Activated CD4-positive, alpha-beta memory T cell treated with anti-CD3 and anti-CD28 coated beads, Interleukin-2, amount 10 ng/mL, durations not matched to agents 7 days and 5 days (primary cell): ENCODE data around the gene VMO1. TPM values are rescaled to one million over a fixed set of nuclear protein-coding genes. Genes with fewer than 3 reads are reported as not detected.
A peak's percentile ranks its signal among the peaks of the same experiment; 100 is the strongest.
"Not testable (repeated sequence)": the region's sequence is repeated elsewhere in the genome, so short reads cannot be mapped to it uniquely, and the experiment has no call there.

Experiments used
- CTCF ChIA-PET: fragments of 350-600 bp; sonication (Branson Sonifier 250); formaldehyde crosslinking; loops from one replicate; lab custom pipeline; 2021; ENCODE audit warnings: antibody characterized with exemption, inconsistent platforms; lab: Charles Lee
- POLR2A ChIA-PET: fragments of 350-600 bp; sonication (Branson Sonifier 250); formaldehyde crosslinking; loops from one replicate; lab custom pipeline; 2021; ENCODE audit warnings: antibody characterized with exemption; lab: Charles Lee
- DNase-seq: peaks from one replicate; pipeline ENCODE4 v3.0.0-alpha.2; 2020
- H3K27ac Mint-ChIP-seq: one replicate; pipeline ENCODE4 v1.8.0; 2021; ENCODE audit warnings: mild to moderate bottlenecking, mixed read lengths
- H3K27me3 Mint-ChIP-seq: one replicate; pipeline ENCODE4 v1.8.0; 2021; ENCODE audit warnings: mixed read lengths
- H3K36me3 Mint-ChIP-seq: one replicate; pipeline ENCODE4 v1.8.0; 2021; ENCODE audit warnings: low read depth, mixed read lengths
- H3K4me1 Mint-ChIP-seq: one replicate; pipeline ENCODE4 v1.8.0; 2021; ENCODE audit warnings: mixed read lengths
- H3K4me3 Mint-ChIP-seq: one replicate; pipeline ENCODE4 v1.8.0; 2021; ENCODE audit warnings: mild to moderate bottlenecking, mixed read lengths
- H3K9me3 Mint-ChIP-seq: one replicate; pipeline ENCODE4 v1.8.0; 2021; ENCODE audit warnings: mixed read lengths
- total RNA-seq, 2 experiments: library from RNA; stranded (reverse); gene quantifications; one replicate each; pipeline ENCODE4 v1.2.3, GENCODE V29; 2021

VMO1 gene
- under 1 TPM in 1 of 2 experiments, not detected in 1; 0.40 TPM for total RNA-seq

DNA sequence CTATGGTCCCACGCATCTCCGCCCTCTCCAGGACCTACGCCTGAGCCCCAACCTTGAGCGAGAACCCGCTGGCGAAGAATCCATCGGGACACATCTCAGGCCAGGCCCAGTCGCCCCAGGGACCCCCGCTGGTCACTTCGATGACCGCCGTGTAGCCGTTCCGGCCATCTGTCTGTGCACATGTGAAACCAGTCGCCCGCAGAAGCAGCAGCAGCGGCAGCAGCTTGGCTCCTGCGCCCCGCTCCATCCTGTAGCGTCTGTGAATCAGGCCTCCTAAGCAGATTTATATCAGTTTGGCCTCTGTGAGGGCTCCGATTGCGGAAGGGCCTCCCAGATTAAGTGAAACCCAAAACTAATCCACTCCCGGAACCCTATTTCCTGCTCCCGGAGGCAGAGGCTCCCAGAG lies at the start of gene VMO1:
VMO1 (minus strand) TSS at position 259 of the 406 bp plus-strand sequence; CDS start at position 247, 12 bp downstream.
- H3K27ac Mint-ChIP-seq: no peak within 1 kb of the TSS
- H3K4me3 Mint-ChIP-seq: no peak within 1 kb of the TSS
- ChIA-PET CTCF (interaction anchor here (0.8 to 2.0 kb wide), 6 partner anchors 10 to 105 kb away, joined by 3 to 7 read pairs (median 3); partner anchors contain the start of genes ARRB2, MED11, PSMB6 and TM4SF5), POLR2A (interaction anchor here (1.0 to 1.7 kb wide), 6 partner anchors 10 to 75 kb away, joined by 3 to 7 read pairs (median 4); partner anchors contain the start of genes PLD2, PSMB6 and TM4SF5)
- peaks cover 56% of the 10 kb centered on the region for H3K27me3 Mint-ChIP-seq
- DNase-seq: no peak
- H3K4me1 Mint-ChIP-seq: peaks cover 37% of the 10 kb centered on the region
- H3K9me3 Mint-ChIP-seq: no peaks in the 10 kb centered on the region
- no peaks in the 10 kb centered on the region for H3K36me3 Mint-ChIP-seq

DNA sequence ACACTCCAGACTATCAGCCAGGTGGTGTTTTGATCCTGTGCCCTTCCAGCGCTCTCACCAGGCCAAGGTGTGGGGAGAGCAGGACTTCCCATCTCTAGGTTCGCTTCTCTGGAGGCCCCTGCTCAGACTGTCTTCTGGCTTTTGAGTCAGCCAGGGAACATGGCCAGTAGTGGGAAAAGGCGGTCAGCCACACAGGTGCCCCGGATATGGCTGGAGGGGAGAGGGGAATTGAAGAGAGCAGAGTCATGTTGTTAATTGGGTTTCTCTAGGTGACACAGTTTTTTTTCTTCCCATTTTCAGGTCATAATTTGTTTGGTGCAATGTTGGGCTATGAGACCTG lies 48.5 kb upstream of the VMO1 start:
- no peaks in the 10 kb centered on the region for H3K9me3 Mint-ChIP-seq
- POLR2A ChIA-PET: interaction anchor here (1.1 to 2.1 kb wide), 4 partner anchors 39 to 126 kb away, joined by 3 to 5 read pairs (median 4); partner anchors contain the start of genes ARRB2 and PSMB6
- H3K27me3 Mint-ChIP-seq: no peaks in the 10 kb centered on the region
- DNase-seq: no peak
- H3K36me3 Mint-ChIP-seq: peaks cover 17% of the 10 kb centered on the region
- peaks cover 48% of the 10 kb centered on the region for H3K4me1 Mint-ChIP-seq
- peak overlapping the region; percentile 92 for H3K4me3 Mint-ChIP-seq
- H3K27ac Mint-ChIP-seq: peak overlapping the region; percentile 84
- CTCF ChIA-PET: interaction anchor here (1.0 to 2.0 kb wide), 2 partner anchors 45 to 124 kb away, joined by 3 to 6 read pairs; partner anchors contain the start of gene ARRB2

GRCh38 chr17:4833941-4834680 lies 47.9 kb upstream of the VMO1 start:
- DNase-seq: peak; percentile 22
- ChIA-PET POLR2A (interaction anchor here (1.1 to 2.1 kb wide), 5 partner anchors 27 to 125 kb away, joined by 3 to 5 read pairs (median 4); partner anchors contain the start of genes ARRB2 and PSMB6), CTCF (interaction anchor here (1.0 to 2.0 kb wide), 2 partner anchors 44 to 123 kb away, joined by 3 to 6 read pairs; partner anchors contain the start of gene ARRB2)
- Mint-ChIP-seq H3K4me3 (peak overlapping the region; percentile 92), H3K27me3 (no peaks in the 10 kb centered on the region), H3K27ac (peak overlapping the region; percentile 84), H3K4me1 (peaks cover 43% of the 10 kb centered on the region), H3K9me3 (no peaks in the 10 kb centered on the region), H3K36me3 (peaks cover 17% of the 10 kb centered on the region)

GRCh38 chr17:4833178-4833940 lies 47.2 kb upstream of the VMO1 start, which contains the start of gene MINK1:
Gene MINK1, plus strand, starts transcription at chr17:4833340. Its CDS starts 244 bp downstream, at chr17:4833584.
- H3K36me3 Mint-ChIP-seq: peaks cover 17% of the 10 kb centered on the region
- no peaks in the 10 kb centered on the region for H3K9me3 Mint-ChIP-seq
- peaks cover 3% of the 10 kb centered on the region for H3K27me3 Mint-ChIP-seq
- peaks cover 37% of the 10 kb centered on the region for H3K4me1 Mint-ChIP-seq
- ChIA-PET CTCF (interaction anchor here (2.0 kb wide), 1 partner anchor 43 kb away, joined by 6 read pairs; no protein-coding TSS in a partner anchor), POLR2A (interaction anchor here (1.0 to 2.1 kb wide), 6 partner anchors 26 to 125 kb away, joined by 3 to 5 read pairs (median 4); partner anchors contain the start of genes ARRB2 and PSMB6)
- peak within 1 kb of the TSS; percentile 84 for H3K27ac Mint-ChIP-seq
- peak within 1 kb of the TSS; percentile 92 for H3K4me3 Mint-ChIP-seq
- DNase-seq: peak; percentile 92

GRCh38 chr17:4832829-4833177 lies 46.6 kb upstream of the VMO1 start:
- CTCF ChIA-PET, DNase-seq, H3K27me3 Mint-ChIP-seq, H3K9me3 Mint-ChIP-seq: not testable (repeated sequence)
- Mint-ChIP-seq H3K27ac (peak overlapping the region; percentile 77), H3K4me1 (peaks cover 34% of the 10 kb centered on the region), H3K4me3 (peak overlapping the region; percentile 81), H3K36me3 (peaks cover 14% of the 10 kb centered on the region)
- POLR2A ChIA-PET: interaction anchor here (1.0 to 1.4 kb wide), 2 partner anchors 25 to 29 kb away, joined by 3 to 4 read pairs; no protein-coding TSS in a partner anchor

DNA sequence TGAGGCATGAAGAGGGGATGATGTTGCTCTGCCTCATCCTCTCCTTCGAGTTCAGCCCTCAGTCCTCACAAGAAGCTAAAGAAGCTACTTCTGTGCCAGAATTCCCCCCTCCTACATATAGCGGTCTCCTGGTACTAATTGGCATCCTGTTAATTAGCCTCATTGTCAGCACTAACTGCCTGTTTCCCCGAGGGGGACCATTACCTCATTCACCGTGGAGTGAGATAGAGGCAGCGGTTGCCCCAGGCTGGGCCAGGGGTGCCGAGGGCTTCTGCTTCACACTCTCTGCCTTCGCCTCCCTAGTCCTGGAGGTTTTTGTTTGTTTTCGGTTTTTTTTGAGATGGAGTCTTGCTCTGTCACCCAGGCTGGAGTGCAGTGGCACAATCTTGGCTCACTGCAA lies 41.2 kb upstream of the VMO1 start:
- peaks cover 1% of the 10 kb centered on the region for H3K4me1 Mint-ChIP-seq
- no peak overlapping the region for H3K4me3 Mint-ChIP-seq
- no peak for DNase-seq
- peaks cover 3% of the 10 kb centered on the region for H3K27me3 Mint-ChIP-seq
- no peaks in the 10 kb centered on the region for H3K36me3 Mint-ChIP-seq
- ChIA-PET CTCF (interaction anchor here (0.6 kb wide), 1 partner anchor 28 kb away, joined by 3 read pairs; no protein-coding TSS in a partner anchor), POLR2A (no interaction called here)
- no peak overlapping the region for H3K27ac Mint-ChIP-seq
- no peaks in the 10 kb centered on the region for H3K9me3 Mint-ChIP-seq

- POLR2A ChIA-PET: interaction anchor here (1.0 kb wide), 1 partner anchor 34 kb away, joined by 3 read pairs; no protein-coding TSS in a partner anchor
- Mint-ChIP-seq H3K27ac (no peak overlapping the region), H3K4me1 (no peaks in the 10 kb centered on the region), H3K9me3 (no peaks in the 10 kb centered on the region), H3K36me3 (no peaks in the 10 kb centered on the region), H3K27me3 (no peaks in the 10 kb centered on the region), H3K4me3 (no peak overlapping the region)
- DNase-seq: no peak
- CTCF ChIA-PET: no interaction called here
Observed at GRCh38 chr17:4823373-4824089, 37.4 kb upstream of the VMO1 start.

DNA sequence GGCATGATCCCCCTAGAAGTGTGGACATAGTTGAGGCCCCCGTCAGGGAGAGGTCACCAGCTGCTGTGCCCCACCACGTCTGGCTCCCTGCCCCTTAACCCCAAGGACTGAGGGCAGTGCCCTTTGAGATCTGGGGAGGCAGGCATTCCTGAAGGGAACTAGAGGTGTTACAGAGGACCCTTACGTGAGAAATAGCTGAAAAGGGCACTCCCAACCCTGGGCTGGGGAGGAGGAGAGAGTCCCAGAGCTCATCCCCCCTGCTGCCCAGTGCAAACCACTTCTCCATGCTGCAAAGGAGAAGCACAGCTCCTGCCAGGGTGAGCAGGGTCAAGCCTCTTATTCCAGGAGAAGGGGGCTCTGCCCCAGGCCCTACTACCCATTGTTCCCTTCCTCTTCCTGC lies 36.7 kb upstream of the VMO1 start:
- Mint-ChIP-seq H3K36me3 (no peaks in the 10 kb centered on the region), H3K9me3 (no peaks in the 10 kb centered on the region), H3K27me3 (no peaks in the 10 kb centered on the region), H3K4me1 (no peaks in the 10 kb centered on the region), H3K27ac (no peak overlapping the region), H3K4me3 (no peak overlapping the region)
- CTCF ChIA-PET: no interaction called here
- DNase-seq: no peak
- POLR2A ChIA-PET: interaction anchor here (1.0 kb wide), 1 partner anchor 33 kb away, joined by 3 read pairs; no protein-coding TSS in a partner anchor

- Mint-ChIP-seq H3K27me3 (no peaks in the 10 kb centered on the region), H3K4me3 (no peak overlapping the region), H3K9me3 (no peaks in the 10 kb centered on the region), H3K27ac (no peak overlapping the region), H3K4me1 (no peaks in the 10 kb centered on the region), H3K36me3 (no peaks in the 10 kb centered on the region)
- ChIA-PET CTCF (no interaction called here), POLR2A (no interaction called here)
- DNase-seq: no peak
Observed at GRCh38 chr17:4818276-4818675, 32.1 kb upstream of the VMO1 start.

DNA sequence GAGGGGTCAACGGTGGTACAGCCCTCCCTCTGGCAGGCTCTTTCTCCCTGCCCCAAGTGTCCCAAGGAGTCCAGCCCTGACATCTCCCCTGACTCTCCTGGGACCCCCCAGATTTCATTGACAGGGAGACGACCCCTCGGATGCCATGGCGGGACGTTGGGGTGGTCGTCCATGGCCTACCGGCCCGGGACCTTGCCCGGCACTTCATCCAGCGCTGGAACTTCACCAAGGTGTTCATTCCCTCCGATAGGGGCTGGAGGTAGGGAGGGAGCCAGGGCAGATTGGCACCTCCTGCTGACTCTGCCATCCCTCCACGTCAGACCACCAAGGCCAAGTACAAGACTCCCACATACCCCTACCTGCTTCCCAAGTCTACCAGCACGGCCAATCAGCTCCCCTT lies 30.7 kb upstream of the VMO1 start:
- H3K9me3 Mint-ChIP-seq: no peaks in the 10 kb centered on the region
- CTCF ChIA-PET: no interaction called here
- POLR2A ChIA-PET: no interaction called here

DNA sequence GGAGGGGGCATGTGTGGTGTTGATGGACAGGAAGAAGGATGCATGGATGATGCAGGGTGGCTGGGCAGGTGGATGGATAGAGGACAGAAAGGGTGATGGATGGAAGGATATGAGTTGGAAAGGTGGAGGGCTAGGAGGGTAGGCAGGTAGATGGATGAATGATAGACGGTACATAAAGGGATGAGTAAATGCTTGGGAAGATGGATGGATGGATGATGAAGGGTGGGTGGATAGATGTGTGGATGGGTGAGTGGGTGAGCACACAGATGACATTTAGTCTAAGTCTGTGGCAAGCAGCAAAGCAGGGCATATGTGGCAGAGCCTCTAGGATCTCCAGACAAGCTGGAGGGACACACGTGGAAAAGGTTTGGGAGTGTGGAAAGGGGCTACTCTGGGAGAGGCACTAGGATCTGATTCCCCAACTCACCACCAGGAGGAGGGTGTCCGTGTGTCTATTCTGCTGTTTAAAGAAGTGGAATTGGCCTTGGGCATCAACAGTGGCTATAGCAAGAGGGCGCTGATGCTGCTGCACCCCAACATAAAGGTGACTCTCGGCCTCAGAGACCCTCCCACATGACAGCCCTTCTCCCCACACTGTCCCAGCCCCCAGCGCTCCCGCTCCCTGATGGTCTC lies 29.0 kb upstream of the VMO1 start:
- no peak overlapping the region for H3K4me3 Mint-ChIP-seq
- DNase-seq: no peak
- no peak overlapping the region for H3K27ac Mint-ChIP-seq
- no peaks in the 10 kb centered on the region for H3K9me3 Mint-ChIP-seq
- CTCF ChIA-PET: no interaction called here
- no peaks in the 10 kb centered on the region for H3K36me3 Mint-ChIP-seq
- H3K4me1 Mint-ChIP-seq: peaks cover 2% of the 10 kb centered on the region
- POLR2A ChIA-PET: no interaction called here
- no peaks in the 10 kb centered on the region for H3K27me3 Mint-ChIP-seq

More for the DNA sequence above, 30.7 kb upstream of the VMO1 start:
- Mint-ChIP-seq H3K4me3 (no peak overlapping the region), H3K27me3 (no peaks in the 10 kb centered on the region), H3K27ac (no peak overlapping the region), H3K36me3 (no peaks in the 10 kb centered on the region), H3K4me1 (no peaks in the 10 kb centered on the region)
- DNase-seq: no peak

- Mint-ChIP-seq H3K36me3 (peaks cover 4% of the 10 kb centered on the region), H3K27me3 (no peaks in the 10 kb centered on the region), H3K27ac (no peak overlapping the region), H3K4me1 (peaks cover 12% of the 10 kb centered on the region), H3K9me3 (no peaks in the 10 kb centered on the region), H3K4me3 (no peak overlapping the region)
- POLR2A ChIA-PET: no interaction called here
- CTCF ChIA-PET: interaction anchor here (0.8 kb wide), 1 partner anchor 22 kb away, joined by 3 read pairs; no protein-coding TSS in a partner anchor
- no peak for DNase-seq
Observed at GRCh38 chr17:4812690-4813089, 26.5 kb upstream of the VMO1 start.
